OCI-M2 (cell line): ENCODE data around the gene MS4A15.
"Not testable (repeated sequence)": the region's sequence is repeated elsewhere in the genome, so short reads cannot be mapped to it uniquely, and the experiment has no call there.

ENCODE experiments used
- DNase-seq: peaks from one replicate; lab custom pipeline; 2025; ENCODE audit not compliant: unreplicated experiment; lab: John Stamatoyannopoulos, UW

Gene MS4A15

DNA sequence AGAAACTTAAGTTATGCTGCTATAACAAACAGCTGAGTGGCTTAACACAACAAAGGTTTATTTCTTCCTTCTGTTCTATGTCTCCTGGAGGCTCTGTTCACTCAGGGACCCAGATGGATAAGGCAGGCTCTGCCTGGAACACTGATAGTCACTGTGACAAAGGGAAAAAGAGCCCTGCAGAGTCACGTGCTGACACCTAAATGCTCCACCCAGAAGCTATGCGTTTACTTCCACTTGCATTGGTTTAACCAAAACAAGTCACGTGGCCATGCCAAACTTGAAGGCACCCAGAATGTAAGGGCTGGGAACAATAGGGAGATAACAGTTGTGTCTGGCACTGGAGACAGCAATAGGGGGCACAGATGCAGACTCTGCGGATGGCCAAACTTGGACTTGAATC, 3.4 kb upstream of the MS4A15 start:
- no peak for DNase-seq

DNA sequence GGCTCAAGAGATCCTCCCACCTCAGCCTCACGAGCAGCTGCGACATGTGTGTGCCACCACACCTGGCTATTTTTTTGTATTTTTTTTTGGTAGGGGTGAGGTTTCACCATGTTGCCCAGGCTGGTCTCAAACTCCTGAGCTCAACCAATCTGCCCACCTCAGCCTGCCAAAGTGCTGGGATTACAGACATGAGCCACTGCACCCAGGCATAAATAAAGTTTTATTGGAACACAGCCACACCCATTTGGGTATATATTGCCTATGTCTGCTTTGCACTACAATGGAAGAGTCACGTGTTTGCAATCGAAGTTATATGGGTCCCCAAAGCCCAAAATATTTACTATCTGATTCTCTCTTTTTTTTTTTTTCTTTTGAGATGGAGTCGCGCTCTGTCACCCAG, 1.8 kb upstream of the MS4A15 start:
- DNase-seq: no peak

DNA sequence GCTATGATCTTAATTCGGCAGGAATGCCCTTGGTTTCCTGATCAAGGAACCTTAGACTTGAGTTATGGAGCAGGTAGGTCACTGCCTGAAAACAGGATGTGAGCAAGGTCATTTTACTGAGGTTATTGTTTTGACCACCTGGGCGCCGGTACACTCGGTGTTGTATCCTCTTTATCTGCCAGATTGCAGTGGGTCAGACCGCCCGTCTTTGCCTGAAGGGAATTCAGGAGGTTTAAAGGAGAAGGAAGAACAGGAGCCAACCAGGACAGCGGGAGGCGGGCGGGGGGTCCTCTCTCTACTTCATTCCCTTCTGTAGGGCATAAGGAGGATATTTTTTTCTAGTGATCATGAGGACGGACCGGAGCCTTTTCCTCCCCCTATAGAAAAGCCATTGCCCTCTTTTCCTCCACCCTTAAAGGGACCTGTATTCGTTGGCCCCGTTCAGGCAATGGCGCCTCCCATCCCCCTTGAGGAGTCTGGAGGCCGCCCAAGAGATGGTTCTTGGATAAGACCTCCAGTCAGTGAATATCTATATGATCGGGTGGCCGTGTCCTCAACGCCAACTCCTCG, 649 bp downstream of the MS4A15 start:
- DNase-seq: no peak

DNA sequence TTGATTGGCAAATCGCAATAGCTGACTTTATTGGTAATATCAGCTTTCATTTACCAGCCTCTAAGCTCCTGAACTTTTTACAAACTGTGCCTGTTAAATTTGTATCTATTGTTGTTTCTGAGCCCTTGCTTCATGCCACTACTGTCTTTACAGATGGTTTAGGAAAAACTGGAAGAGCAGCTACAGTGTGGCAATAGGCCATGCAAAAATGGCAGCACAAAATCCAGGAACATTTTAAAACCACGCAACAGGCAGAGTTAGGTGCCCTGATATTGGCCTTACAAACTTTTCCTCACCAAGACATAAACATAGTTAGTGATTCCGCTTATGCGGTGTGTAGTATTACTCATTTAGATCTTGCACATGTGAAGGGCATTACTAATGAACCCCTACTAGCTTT, 2.0 kb downstream of the MS4A15 start:
- DNase-seq: not testable (repeated sequence)

DNA sequence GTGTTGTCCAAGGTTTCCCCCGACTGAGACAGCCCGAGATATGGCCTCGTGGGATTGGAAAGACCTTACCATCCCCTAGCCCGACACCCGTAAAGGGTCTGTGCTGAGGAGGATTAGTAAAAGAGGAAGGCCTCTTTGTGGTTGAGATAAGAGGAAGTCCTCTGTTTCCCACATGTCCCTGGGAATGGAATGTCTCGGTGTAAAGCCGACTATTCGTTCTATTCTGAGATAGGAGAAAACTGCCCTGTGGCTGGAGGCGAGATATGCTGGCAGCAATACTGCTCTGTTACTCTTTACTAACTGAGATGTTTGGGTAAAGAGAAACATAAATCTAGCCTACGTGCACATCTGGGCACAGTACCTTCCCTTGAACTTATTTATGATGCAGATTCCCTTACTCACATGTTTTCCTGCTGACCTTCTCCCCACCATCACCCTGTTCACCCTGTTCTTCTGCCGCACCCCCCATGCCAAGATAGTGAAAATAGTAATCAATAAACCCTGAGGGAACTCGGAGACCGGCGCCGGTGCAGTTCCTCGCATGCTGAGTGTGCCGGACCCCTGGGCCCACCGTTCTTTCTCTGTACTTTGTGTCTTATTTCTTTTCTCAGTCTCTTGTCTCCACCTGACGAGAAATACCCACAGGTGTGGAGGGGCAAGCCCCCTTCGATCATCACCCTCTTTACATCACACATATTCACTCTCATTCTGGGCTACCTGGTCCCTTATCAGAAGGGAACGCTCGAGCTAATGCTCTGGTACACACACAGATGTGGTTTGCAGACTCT, 3.0 kb downstream of the MS4A15 start:
- DNase-seq: not testable (repeated sequence)

DNA sequence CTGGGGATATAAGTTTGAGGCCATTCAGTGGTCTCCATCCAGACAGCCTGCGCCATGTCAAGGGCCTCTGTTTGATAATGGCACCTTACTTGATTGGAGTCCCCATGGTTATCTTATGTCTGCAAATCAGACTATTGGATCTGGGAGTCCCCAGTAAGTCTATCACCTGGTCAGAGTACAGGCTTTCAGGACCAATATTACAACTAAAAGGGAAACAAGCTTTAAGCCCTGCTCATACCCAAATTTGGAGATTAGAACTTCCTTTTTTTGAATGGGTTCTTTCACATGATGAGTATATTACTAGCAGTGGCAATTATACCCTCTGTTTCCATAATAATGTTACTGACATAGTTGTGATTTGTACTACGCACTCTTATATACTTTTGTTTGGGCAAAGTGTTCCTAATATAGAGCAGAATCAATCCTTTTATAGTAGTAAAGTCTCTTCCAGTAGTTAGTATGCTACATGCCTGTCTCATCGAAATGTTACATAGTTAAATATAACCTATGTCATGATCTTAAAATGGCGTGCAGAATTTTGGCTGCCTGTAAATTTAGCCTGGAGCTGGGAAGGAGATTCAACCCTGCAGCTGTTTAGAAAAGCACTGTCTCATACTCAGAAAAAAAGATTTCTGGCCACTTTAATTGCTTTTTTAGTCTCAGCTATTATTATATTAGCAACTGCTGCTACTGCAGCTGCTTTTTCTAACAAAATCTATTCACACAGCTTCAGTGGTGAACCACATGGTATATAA, 4.9 kb downstream of the MS4A15 start:
- DNase-seq: no peak

DNA sequence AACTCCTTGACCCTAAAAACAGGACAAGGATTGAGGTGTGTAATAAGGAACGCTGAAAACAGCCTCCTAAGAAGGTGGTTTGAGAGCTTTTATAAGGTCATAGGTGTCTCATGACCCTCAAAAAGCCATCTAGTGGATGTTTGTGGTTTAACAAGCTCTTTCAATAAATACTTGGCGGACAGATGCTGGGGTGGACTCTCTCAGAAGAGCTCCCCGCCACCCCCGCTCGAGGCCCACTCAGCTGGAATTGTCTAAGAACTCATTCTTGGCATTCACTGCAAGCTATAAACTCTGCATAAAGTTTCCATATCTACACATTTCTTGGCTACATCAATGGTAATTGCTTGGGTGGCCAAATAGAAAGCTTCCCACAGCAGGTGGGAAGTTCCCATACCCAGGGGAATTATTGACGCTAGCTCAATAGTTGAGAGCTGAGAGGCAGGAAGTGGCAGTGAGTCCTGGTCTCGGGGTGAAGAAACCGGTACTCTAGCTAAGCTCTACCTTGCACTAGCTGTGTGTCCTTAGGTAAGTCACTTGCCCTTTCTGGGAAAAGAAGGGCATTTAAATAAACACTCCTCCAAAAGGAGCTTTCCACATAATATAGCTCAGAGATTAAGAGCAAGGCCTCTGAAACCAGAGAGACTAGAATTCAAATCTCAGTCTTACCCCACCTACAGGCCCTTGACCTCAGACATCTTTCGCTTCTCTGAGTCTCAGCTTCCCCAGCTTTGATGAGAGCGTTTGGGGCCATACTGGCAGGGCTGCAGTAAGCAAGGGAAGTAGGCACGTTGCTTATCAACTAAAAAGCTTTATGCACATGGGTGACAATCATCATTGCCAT, 6.4 kb downstream of the MS4A15 start:
- DNase-seq: no peak

DNA sequence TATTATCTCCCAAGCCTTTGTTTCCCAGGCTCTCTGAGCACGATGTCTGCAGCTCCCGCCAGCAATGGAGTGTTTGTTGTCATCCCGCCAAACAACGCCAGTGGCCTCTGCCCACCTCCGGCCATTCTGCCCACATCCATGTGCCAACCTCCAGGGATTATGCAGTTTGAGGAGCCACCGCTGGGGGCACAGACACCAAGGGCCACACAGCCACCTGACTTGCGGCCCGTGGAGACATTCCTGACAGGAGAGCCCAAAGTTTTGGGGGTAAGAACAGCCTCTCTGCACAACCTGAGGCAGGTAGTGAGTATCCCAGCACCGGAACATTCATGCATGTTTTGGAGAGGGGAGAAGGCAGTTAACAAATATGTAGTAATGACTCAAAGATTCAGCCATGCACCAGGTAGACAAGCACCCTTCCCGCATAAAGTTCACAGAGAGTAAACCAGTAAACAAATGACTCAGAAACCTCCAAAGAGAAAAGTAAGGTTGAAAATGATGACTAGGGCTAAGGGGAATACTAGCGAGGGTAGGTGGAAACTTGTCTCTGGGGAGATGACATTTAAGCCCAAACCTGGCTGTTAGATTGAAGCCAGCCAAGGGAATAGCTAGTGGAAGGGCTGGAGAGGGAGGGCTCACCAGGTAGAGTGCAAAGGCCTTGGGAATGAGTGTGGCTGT, 7.2 kb downstream of the MS4A15 start:
- no peak for DNase-seq

DNA sequence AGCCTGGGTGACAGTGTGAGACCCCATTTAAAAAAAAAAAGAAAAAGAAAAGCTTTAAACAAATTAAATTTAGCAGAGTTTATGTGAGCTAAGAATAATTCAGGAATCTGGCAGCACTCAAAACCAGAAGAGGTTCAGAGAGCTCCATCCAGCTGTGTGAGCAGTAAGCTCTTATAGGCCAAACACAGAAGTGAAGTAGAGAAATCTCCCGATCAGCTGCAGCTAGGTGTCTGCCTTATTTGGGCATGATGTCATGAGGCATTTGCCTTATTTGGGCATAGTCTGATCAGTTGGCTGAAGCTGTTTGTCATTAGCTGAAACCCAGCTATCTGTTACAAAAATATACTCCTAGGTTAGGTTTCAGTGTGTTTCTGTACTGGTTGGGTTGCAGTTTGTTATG, 8.2 kb downstream of the MS4A15 start:
- DNase-seq: no peak

DNA sequence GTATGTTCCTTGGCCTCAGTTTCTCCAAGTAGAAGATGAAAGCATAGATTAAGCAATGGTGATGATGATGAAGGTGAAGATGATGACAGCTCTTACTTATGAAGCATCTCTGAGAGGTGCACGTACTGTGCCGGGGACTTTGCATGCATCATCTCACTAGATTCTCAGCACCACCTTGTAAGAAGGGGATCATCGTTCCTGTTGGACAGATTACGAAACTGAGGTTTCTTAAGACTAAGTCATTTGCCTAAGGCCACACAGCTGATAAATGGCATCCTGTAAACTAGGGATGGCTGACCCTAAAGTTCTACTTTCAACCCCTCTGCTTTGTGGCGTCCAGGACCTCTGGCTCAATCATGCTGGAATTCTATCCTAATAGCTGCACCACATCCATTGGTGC, 8.7 kb downstream of the MS4A15 start:
- no peak for DNase-seq

DNA sequence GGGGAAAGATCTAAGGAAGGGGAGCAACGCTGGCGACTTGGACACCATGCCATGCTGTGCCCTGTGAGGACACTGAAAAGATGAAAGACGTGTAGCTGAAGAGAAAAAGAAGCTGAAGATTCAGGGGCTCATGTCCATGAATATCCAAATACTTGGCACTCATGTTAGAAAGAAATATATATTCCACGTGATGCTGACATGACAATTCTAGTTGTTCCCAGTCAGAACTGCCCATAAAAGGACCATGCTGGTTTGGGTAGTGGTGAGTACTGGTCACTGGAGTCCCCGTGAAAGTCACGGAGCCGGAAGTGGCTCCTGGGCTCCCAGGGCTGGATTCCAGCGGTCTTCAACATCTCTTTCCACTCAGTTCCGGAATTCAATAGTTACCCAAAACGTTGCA, 9.9 kb downstream of the MS4A15 start:
- DNase-seq: no peak

DNA sequence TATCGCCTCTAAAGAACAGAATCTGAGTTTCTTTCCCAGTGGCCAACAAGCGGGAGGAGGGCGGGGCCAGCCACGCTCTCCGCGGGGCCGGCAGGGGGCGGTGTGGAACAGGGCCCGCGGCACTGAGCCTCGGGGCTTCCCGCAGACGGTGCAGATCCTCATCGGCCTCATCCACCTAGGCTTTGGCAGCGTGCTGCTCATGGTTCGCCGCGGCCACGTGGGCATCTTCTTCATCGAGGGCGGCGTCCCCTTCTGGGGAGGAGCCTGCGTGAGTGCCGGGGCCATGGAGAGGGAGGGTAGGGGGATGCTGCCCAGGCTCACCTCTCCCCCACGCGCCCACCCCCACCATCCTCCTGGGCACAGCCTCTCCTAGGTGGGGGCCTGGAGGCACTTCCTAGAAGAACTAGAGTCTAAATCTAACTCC, 10.7 kb downstream of the MS4A15 start:
- no peak for DNase-seq

DNA sequence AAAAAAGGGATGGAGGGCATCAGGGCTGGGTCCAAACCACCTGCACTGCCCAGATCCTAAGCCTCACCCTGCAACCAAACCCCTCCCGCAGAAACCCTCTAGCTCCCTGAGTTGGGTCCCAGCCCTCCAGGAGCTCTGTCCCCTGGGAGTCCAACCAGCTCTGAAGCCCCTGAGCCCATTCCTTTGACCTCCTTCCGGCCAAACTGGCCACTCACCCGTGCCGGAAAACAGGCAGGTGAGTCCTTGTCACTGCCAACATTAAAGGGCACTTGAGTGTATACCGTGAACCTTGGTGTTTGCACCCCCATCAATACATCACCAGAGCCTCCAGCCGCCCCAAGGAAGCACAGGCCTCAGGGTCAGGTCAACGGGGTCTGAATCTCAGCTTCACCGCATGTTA, 11.5 kb downstream of the MS4A15 start:
- no peak for DNase-seq

DNA sequence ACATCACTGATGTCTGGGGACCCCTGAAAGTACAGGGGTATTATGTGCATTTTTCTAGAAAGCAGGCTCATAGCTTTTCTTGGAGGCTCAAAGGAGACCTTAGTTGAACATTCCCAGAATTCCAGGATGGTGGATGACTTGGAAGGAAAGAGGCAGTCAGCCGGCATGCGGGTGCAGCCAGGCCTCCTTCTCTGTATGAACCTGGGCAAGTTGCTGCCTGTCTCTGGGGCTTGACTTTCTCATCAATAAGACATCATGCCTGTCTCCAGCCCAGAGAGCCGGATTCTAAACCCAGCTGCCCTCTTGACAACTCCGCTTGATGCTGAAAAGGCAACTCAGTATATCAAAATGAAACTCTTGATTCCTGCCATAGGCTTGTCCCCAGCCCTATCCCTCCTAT, 12.6 kb downstream of the MS4A15 start:
- no peak for DNase-seq

DNA sequence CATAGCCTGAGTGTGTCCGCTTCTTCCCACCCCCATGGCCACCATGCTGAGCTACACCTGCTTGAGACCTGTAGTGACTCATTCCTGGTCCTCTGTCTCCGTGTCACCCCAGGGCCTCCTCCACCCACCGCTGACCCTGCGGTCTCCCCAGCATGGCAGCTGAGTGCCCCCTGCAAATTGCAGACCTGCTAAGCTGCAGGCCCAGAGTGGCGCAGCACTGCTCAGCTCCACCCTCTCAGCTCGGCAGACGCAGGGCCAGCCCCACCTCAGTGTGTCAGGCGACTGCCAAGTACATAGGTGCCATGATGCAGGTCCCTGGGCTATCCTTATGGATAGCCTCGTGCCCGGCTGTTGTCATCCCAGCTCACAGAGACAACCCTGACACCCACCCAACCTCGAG, 13.1 kb downstream of the MS4A15 start:
- no peak for DNase-seq

DNA sequence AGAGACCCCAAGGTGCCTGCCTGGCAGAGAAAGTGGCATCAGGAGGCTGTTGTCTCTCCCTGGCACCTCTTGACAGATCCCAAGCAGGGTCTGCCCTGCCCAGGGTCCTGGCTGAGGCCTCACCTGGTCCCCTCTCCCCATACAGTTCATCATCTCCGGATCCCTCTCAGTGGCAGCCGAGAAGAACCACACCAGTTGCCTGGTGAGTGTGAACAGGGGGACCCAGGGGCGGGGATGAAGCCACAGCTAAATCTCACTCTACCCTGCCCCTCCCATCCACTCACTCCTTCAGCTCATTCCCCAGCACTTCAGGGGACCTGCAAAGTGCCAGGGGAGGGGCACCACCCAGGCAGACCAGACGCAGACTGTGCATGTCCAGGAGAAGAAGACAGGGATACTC, 14.5 kb downstream of the MS4A15 start:
- DNase-seq: no peak

DNA sequence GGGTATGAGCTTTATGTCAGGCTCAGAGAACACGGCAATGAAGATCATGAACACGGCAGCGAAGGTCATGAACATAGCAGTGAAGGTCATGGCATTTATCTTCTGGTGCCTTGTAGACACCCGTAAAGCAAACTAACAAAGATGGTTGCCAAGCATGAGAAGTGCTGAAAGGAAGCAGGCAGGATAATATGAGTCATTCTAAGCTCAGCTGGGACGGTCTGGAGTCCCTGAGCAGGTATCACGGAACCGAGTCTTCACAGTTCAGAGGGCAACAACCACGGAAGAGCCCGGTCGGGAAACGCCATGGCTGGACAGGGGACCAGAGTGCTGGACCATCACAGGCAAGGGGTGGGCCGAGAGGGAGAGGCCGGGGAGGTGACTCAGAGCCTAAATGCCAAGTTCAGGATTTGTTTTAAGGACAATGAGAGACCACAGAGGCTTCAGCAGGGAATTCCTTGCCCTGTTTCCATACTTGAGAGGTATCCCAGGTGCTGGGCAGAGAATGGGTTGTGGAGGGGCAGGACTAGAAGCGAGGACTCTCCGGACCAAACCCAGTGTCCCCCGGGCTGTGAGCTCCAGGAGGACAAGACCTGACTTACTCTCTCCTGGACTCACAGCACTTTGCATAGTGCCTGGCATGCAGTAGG, 15.3 kb downstream of the MS4A15 start:
- DNase-seq: no peak

DNA sequence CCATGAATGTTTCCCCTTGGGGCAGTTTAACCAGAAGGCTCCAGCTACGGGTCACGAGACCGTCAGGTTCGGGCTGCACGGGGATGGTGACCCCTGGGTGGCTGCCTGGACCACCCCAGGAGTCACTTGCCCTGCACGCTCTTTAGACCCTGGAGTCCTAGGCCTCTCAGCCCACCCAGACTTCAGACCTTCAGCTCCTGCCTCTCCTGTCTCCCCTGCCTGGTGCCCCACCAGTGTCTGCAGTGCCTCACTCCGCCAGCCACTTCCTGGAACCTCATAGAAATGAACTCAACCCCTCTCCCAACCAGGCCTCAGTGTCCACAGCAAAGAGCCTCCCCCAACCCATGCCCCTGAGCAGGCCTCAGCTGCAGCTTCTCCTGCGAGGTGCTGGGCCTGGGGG, 16.0 kb downstream of the MS4A15 start:
- no peak for DNase-seq

DNA sequence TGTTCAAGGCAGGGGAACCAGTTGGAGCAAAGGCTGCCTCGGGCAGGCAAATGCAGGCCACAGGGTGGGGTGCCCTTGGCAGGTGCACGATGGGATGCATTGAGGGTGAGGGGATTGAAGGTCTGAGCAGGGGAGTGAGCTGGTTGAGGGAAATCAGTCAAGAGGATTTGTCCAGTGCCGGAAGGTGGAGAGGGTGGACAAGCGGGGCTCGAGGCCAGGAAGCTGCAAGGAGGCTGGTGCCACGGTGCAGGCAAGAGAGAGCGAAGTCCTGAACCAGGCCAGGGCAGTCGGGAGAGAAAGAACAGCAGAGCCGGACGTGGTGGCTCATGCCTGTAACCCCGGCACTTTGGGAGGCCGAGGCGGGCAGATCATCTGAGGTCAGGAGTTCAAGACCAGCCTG, 18.1 kb downstream of the MS4A15 start:
- no peak for DNase-seq

DNA sequence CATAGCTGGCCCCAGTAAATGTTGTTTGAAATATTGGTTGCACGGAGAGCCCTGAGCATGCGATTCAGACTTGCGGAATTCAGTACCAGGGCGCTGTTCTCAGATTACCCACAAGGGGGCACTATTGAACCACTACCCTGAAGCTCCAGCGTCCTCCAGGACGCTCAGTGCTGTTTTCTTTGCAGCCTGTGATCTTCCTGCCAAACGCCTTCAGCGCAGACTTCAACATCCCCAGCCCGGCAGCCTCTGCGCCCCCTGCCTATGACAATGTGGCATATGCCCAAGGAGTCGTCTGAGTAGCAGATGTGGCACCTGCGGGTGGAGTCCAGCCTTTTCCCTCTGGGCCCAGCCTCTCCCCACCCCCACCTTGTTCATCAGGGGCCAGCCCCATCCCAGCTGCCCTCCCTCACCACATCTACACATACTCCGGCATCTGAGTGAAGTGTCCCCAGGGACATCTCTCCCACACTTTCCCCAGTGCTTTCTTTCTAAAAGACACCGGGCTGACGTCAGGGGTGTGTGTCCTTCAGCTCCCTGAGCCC, 18.8 kb downstream of the MS4A15 start:
- DNase-seq: peak; percentile 28
